Stimulated activated effector memory CD8-positive, alpha-beta T cell treated with anti-CD3 and anti-CD28 coated beads, Interleukin-12 subunit alpha, Interleukin-12 subunit beta, amount 100 ng/mL, for 72 hours (primary cell): ENCODE data around the gene FAM124B.
A peak's percentile ranks its signal among the peaks of the same experiment; 100 is the strongest.

Experiments used
- ATAC-seq: fragments of 150-1000 bp; cut with Tn5 transposase; 2 replicates; pipeline ENCODE4 v1.10.0; 2021
- DNase-seq, 2 donors: peaks; one replicate each; pipeline ENCODE4 v3.0.0; 2021 to 2022; ENCODE audit warnings: low spot score in 2 of 2
- H3K27ac Mint-ChIP-seq: one replicate; pipeline ENCODE4 v1.8.0; 2022; ENCODE audit warnings: mild to moderate bottlenecking, mixed read lengths
- H3K36me3 Mint-ChIP-seq: one replicate; pipeline ENCODE4 v1.8.0; 2022; ENCODE audit warnings: mild to moderate bottlenecking, mixed read lengths
- H3K4me1 Mint-ChIP-seq: one replicate; pipeline ENCODE4 v1.8.0; 2022; ENCODE audit warnings: mixed read lengths
- H3K4me3 Mint-ChIP-seq: one replicate; pipeline ENCODE4 v1.8.0; 2022; ENCODE audit warnings: mild to moderate bottlenecking, mixed read lengths
- H3K9me3 Mint-ChIP-seq: one replicate; pipeline ENCODE4 v1.8.0; 2022; ENCODE audit warnings: mixed read lengths

FAM124B gene

DNA sequence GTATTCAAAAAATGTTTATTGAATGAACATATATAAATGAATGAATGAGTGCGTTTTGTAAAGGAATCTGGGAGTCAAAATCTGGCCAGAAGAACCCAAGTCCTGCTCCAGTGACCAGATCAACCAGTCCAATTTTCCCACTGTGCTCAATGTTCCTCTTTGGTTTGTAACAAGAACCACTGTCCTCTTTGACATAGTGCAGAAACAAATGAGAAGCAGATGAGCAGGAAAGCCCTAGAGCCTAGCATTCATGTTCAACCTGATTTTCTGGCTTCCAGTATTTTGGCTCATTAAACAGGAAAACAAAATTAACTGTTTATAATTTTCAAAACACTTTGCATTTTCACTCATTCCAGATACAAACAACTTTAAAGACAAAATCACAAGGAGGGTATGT lies 23.2 kb downstream of the FAM124B start:
- Mint-ChIP-seq H3K4me1 (no peaks in the 10 kb centered on the region), H3K36me3 (no peaks in the 10 kb centered on the region), H3K27ac (no peak overlapping the region), H3K9me3 (no peaks in the 10 kb centered on the region), H3K4me3 (no peak overlapping the region)
- ATAC-seq (no peak), DNase-seq (no peak)

- no peak for ATAC-seq
- H3K27ac Mint-ChIP-seq = no peak overlapping the region
- no peaks in the 10 kb centered on the region for H3K9me3 Mint-ChIP-seq
- no peak for DNase-seq
- no peaks in the 10 kb centered on the region for H3K36me3 Mint-ChIP-seq
- H3K4me1 Mint-ChIP-seq = no peaks in the 10 kb centered on the region
- H3K4me3 Mint-ChIP-seq = no peak overlapping the region
Measured at GRCh38 chr2:224377751-224378700, 23.9 kb downstream of the FAM124B start.

GRCh38 chr2:224372641-224373040 lies 29.3 kb downstream of the FAM124B start:
- Mint-ChIP-seq H3K4me1 (no peaks in the 10 kb centered on the region), H3K4me3 (no peak overlapping the region), H3K36me3 (no peaks in the 10 kb centered on the region), H3K9me3 (no peaks in the 10 kb centered on the region), H3K27ac (no peak overlapping the region)
- DNase-seq (no peak), ATAC-seq (no peak)

- no peak for DNase-seq
- H3K27ac Mint-ChIP-seq = no peak overlapping the region
Measured at GRCh38 chr2:224369028-224369632, 32.8 kb downstream of the FAM124B start.

DNA sequence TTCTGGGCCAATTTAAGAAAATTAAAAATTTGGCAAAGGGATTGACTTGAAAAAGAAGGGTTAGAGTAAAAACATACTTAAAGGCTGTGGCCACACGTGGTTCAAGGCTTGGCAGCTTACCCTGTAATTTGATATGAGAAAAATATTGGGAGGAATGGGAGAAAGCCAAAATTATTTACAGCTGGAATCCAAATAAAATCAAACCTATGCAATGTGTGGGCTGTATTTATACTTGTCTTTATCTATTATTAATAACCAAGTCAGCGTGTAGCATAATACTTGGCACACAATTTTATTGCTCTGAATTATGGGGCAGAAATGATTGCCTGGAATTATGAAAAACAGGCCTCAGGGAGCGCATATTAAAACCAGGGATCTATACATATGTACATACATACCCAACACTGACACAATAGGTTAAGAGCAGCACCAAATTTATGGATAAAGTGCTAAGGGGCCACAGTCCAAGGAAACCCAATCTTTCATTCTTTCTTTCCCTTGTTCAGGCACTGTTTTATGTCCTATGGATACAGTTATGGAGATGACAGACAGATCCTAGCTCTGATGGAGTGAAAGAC lies 35.6 kb downstream of the FAM124B start:
- Mint-ChIP-seq H3K36me3 (no peaks in the 10 kb centered on the region), H3K4me3 (no peak overlapping the region), H3K4me1 (no peaks in the 10 kb centered on the region), H3K27ac (no peak overlapping the region), H3K9me3 (no peaks in the 10 kb centered on the region)
- DNase-seq (no peak), ATAC-seq (no peak)

More at GRCh38 chr2:224369028-224369632, 32.8 kb downstream of the FAM124B start:
- no peak for ATAC-seq
- H3K4me3 Mint-ChIP-seq = no peak overlapping the region
- no peaks in the 10 kb centered on the region for H3K9me3 Mint-ChIP-seq
- no peaks in the 10 kb centered on the region for H3K36me3 Mint-ChIP-seq
- no peaks in the 10 kb centered on the region for H3K4me1 Mint-ChIP-seq

- Mint-ChIP-seq H3K4me1 (no peaks in the 10 kb centered on the region), H3K36me3 (no peaks in the 10 kb centered on the region), H3K9me3 (no peaks in the 10 kb centered on the region), H3K4me3 (no peak overlapping the region), H3K27ac (no peak overlapping the region)
- no peak for ATAC-seq
- DNase-seq = no peak
Measured at GRCh38 chr2:224365331-224365730, 36.6 kb downstream of the FAM124B start.

- no peaks in the 10 kb centered on the region for H3K36me3 Mint-ChIP-seq
- ATAC-seq = no peak
- DNase-seq = no peak
- no peak overlapping the region for H3K4me3 Mint-ChIP-seq
- no peak overlapping the region for H3K27ac Mint-ChIP-seq
- H3K4me1 Mint-ChIP-seq = no peaks in the 10 kb centered on the region
- no peaks in the 10 kb centered on the region for H3K9me3 Mint-ChIP-seq
Measured at GRCh38 chr2:224363281-224363680, 38.6 kb downstream of the FAM124B start.

DNA sequence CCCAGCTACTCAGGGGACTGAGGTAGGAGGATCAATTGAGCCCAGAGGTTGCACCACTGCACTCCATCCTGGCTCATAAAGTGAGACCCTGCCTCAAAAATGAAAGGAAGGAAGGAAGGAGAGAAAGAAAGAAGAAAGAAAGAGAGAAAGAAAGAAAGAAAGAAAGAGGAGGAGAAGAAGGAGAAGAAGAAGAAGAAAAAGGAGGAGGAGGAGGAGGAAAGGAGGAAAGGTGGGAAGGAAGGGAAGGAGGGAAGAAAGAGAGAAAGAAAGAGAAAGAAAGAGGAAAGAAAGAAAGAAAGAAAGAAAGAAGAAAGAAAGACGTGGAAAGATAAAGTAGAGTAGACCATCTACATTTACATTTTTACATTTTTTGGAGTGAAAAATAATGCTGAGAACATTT lies 39.8 kb downstream of the FAM124B start:
- no peak overlapping the region for H3K27ac Mint-ChIP-seq
- no peaks in the 10 kb centered on the region for H3K36me3 Mint-ChIP-seq
- H3K4me1 Mint-ChIP-seq = no peaks in the 10 kb centered on the region
- ATAC-seq (no peak), DNase-seq (no peak)
- no peak overlapping the region for H3K4me3 Mint-ChIP-seq
- no peaks in the 10 kb centered on the region for H3K9me3 Mint-ChIP-seq

GRCh38 chr2:224360801-224361251 lies 41.1 kb downstream of the FAM124B start:
- Mint-ChIP-seq H3K27ac (no peak overlapping the region), H3K4me1 (no peaks in the 10 kb centered on the region), H3K36me3 (no peaks in the 10 kb centered on the region), H3K4me3 (no peak overlapping the region), H3K9me3 (no peaks in the 10 kb centered on the region)
- DNase-seq (no peak), ATAC-seq (no peak)

- DNase-seq = no peak
- no peak overlapping the region for H3K4me3 Mint-ChIP-seq
- no peak overlapping the region for H3K27ac Mint-ChIP-seq
- H3K9me3 Mint-ChIP-seq = no peaks in the 10 kb centered on the region
- no peaks in the 10 kb centered on the region for H3K4me1 Mint-ChIP-seq
- no peaks in the 10 kb centered on the region for H3K36me3 Mint-ChIP-seq
- peak; percentile 39 for ATAC-seq
Measured at GRCh38 chr2:224359569-224359968, 42.3 kb downstream of the FAM124B start.

GRCh38 chr2:224357098-224357901 lies 44.6 kb downstream of the FAM124B start:
- Mint-ChIP-seq H3K4me3 (no peak overlapping the region), H3K36me3 (no peaks in the 10 kb centered on the region), H3K4me1 (no peaks in the 10 kb centered on the region), H3K9me3 (no peaks in the 10 kb centered on the region), H3K27ac (no peak overlapping the region)
- ATAC-seq (peak; percentile 62), DNase-seq (peak; percentile 44 to 68)

GRCh38 chr2:224354632-224355211 lies 47.2 kb downstream of the FAM124B start:
- H3K36me3 Mint-ChIP-seq = no peaks in the 10 kb centered on the region
- DNase-seq = no peak

GRCh38 chr2:224350703-224351102 lies 51.2 kb downstream of the FAM124B start:
- Mint-ChIP-seq H3K36me3 (no peaks in the 10 kb centered on the region), H3K27ac (no peak overlapping the region), H3K9me3 (no peaks in the 10 kb centered on the region), H3K4me3 (no peak overlapping the region), H3K4me1 (no peaks in the 10 kb centered on the region)
- ATAC-seq = no peak
- no peak for DNase-seq

More at GRCh38 chr2:224354632-224355211, 47.2 kb downstream of the FAM124B start:
- Mint-ChIP-seq H3K4me3 (no peak overlapping the region), H3K4me1 (no peaks in the 10 kb centered on the region), H3K9me3 (no peaks in the 10 kb centered on the region), H3K27ac (no peak overlapping the region)
- no peak for ATAC-seq

DNA sequence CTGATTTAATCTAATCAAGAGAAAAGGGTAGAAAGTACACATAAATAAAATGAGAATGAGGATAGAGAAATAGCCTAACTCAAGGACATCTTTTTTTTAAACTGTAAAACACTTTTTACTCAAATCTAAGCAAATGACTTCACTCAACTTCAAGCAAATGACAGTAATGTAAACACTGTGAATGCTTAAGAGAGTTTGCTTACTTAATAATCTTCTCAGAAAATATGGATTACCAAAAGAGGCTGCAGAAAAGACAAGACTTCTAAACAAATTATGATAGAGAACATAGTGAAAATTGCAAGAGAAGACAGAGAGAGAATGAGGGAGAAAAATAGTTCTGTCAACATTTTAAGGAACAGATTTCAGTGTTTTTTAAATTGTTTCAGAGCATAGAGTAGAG lies 52.5 kb downstream of the FAM124B start:
- Mint-ChIP-seq H3K27ac (no peak overlapping the region), H3K4me1 (no peaks in the 10 kb centered on the region), H3K4me3 (no peak overlapping the region), H3K9me3 (no peaks in the 10 kb centered on the region), H3K36me3 (no peaks in the 10 kb centered on the region)
- no peak for ATAC-seq
- no peak for DNase-seq
